ACHN (cell line): ENCODE data around the gene MPHOSPH8.
A peak's percentile ranks its signal among the peaks of the same experiment; 100 is the strongest.
"Not testable (repeated sequence)": the region's sequence is repeated elsewhere in the genome, so short reads cannot be mapped to it uniquely, and the experiment has no call there.

Experiments used
- DNase-seq: peaks from one replicate; pipeline ENCODE4 v3.0.0-alpha.2; 2015
- in situ Hi-C: cut with HindIII; loops from 2 replicates; pipeline ENCODE4 v1.10.0; 2017; ENCODE audit warnings: low sequenced_read_pairs, low pct_ligation_motif_present, low pct_unique_long_range_greater_than_20kb

MPHOSPH8 gene

DNA sequence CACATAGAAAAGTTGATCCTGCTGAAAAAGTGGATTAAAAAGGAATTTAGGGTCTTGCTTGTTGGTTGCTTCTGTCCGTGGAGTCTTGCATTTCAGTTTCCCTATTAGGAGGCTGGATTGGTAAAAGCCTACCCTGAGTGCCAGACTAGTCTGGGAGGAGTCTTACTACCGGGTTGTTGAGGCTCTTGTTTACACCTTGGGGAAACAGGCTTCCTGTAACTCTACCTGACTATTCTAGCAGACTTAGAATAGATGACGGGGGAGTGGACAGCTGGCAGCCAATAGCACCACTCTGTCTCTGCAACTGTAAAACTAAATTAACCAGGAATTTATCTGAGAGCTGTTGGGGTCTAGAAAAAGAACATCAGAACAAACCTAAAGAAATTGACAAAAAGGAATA, 11.3 kb upstream of the MPHOSPH8 start:
- in situ Hi-C loops = no loop called here
- no peak for DNase-seq

DNA sequence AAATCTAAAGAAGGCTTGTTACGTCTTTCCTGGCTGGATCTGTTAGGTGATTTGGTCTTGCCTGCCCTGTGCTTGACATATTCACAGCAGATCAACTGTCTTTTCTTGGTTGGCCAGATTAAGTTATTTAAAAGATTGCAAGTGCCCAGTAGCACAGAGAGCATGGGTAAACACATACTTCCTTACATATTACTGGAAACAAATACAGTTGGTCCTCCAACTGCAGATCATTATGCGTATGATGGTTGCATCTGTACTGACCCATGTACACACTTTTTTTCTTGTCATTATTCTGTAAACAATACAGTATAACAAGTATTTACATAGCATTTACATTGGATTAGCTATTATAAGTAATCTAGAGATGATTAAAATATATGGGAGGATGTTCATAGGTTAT, 9.2 kb upstream of the MPHOSPH8 start:
- in situ Hi-C loops = no loop called here
- no peak for DNase-seq

DNA sequence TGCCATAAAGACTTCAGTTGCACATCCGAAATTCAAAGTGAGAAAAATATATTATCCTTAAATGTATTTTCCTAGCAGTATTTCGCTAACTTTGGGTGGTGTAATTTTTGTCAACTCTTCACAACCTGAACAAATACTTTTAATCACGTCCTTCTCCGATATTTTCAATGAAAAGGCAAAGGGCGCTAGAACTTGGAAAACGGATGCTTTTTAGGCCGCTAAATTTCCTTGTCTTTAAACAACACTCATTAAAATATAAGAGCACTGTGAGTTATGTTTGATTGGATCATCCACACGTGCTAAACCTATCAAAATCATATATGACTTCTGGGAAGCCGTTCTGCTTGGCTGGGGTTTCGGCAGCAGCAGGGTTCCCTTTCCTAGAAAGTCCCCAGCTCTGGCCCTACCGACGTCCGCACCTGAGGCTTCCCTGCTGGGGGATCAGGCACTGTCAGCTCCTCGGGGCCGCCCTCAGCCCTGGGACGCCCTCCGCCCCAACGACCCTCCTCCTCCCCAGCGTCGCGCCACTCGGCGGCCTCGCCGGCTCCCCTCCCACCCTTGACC, 462 bp upstream of the MPHOSPH8 start:
- in situ Hi-C loops = no loop called here
- no peak for DNase-seq

DNA sequence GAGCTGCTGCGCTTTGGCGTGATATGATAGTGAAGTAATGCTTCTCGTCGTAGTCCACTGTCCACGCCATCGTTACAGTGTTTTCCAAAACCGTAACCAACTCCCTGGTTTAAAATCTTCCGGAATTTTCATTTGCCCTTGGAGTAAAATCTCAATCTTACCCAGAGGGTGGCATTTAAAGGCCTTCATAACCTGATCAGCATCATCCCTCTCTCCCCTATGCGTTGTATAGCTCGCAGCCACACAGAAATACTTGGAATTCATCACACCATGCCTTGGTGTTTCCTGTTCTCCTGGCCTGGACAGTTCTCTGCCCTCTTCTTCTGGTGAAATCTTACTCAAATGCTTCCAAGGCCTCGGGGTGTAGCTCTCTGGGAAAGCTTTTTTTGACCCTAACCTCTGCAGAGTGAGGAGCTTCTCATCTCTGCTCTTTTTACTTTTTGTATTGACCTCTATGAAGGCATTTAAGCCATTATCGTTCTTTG, 839 bp downstream of the MPHOSPH8 start:
- DNase-seq = peak; percentile 52
- in situ Hi-C loops = no loop called here

DNA sequence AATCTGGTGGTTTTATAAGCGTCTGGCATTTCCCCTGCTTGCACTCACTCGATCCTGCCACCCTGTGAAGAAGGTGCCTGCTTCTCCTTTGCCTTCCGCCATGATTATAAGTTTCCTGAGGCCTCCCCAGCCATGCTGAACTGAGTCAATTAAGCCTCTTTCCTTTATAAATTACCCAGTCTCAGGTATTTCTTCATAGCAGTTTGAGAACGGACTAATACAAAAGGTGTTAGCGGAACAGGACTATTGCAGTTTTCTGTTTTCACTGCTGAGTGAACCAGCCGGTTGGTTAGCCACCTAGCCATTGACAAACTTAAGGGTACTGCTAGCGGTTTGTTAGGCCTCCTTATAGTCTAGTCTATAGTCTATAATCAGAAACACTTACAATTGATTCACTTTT, 2.5 kb downstream of the MPHOSPH8 start:
- DNase-seq, in situ Hi-C loops: not testable (repeated sequence)

DNA sequence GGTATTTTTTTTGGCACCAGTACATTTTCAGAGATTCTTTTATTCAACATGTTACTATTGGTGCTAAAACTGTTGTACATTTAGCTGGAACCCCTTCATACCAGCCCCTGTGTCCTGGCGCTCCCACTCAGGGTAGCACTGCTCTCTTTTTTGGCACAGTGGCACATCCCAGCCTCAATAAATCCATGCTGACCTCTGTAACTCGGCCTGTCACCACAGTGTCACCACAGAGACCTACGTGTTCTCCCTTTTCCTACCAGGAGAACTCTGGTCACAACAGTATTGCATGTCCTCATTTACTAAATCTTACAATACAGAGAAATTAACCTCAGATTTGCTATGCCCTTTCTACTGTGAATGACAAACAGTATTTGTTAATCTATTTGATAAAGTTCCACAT, 10.2 kb downstream of the MPHOSPH8 start:
- no peak for DNase-seq
- in situ Hi-C loops = no loop called here

DNA sequence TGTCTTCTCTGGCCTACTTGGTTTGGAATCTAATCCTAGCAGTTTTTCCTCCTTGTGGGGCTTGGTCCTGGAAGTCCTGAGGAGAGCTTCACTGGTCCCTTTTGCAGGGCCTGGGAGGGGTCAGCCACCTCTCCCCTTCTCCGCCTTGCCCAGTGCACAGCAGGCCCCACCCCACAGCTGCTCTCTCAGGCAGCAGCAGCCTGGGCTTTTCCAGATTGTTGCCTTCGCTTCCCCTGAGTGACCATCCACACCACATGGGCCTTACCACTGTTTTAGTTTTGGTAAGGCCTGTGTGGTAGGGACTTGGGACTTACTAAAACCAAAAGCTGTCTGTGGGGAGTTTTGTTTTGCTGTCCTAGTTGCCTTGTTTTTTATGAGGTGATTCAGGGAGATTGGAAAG, 11.5 kb downstream of the MPHOSPH8 start:
- no peak for DNase-seq
- in situ Hi-C loops = no loop called here

DNA sequence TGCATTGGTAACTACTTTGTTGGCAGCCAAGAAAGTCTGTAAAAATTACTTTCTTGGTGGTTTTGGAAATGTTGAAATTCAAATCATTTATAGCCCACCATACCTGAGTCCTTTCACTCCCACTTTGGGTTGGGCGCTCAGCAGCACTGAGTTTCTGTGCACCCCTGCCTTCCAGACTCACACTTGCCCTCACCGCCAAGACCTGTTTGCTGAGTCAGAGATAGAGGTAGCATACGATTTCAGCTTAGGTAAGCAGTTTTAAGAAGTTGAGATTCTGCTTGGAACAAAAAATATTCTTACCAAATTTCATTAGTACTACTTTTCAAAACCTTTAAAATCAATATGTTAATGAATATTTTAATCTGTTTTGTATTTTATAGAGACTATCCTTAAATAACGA, 12.6 kb downstream of the MPHOSPH8 start:
- DNase-seq = no peak
- in situ Hi-C loops = no loop called here

DNA sequence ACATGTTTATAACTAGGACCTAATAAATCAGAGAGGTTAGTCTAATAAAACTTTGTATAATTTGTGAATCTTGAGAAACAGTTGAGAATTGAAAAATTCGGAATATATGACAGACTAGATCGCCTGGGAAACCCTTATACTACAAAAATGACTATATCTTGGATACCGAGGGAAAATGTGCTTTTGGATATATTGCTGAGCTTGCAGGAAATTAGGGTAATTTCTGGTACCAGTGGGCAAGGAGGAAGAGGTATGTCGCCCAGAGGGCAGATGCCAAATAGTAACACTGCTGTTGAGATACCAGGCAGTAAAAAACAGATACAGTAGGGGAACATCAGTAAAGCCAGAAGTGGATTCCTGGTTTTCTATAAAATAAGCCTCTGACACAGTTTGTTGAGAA, 17.3 kb downstream of the MPHOSPH8 start:
- no peak for DNase-seq
- in situ Hi-C loops = no loop called here

DNA sequence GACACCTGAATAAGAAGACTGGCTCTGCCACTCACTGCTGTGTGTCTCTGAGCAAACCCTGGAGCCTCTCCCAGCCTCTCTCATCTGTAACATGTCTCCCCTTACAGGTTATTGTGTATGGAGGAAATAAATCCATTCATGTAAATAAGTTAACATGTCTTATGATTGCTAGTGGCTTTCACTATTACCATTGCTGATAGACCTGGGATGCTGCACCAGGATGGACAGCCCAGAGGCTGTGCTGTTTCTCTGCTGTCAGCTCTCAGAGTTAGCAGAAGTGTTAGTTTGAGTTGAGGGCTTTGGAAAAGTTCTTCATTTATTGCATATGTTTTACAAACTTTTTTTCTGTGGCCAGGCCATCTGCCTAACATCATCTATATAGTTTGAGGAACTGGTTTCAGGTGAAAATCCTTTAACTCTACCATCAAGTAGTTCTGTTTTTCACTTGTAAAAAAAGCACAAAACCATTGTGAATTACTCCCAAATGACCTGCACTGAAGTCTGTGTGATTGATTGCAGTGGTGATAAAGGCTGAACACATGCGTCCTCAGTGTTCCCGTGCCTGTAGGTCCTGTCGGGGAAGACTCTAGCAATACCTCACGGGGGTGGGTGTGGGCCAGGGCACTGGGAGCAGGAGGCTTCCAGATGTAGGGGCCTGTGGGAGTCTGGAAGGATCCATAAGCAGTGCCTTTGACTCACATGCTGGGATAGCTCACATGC, 24.6 kb downstream of the MPHOSPH8 start:
- no peak for DNase-seq
- in situ Hi-C loops = no loop called here

DNA sequence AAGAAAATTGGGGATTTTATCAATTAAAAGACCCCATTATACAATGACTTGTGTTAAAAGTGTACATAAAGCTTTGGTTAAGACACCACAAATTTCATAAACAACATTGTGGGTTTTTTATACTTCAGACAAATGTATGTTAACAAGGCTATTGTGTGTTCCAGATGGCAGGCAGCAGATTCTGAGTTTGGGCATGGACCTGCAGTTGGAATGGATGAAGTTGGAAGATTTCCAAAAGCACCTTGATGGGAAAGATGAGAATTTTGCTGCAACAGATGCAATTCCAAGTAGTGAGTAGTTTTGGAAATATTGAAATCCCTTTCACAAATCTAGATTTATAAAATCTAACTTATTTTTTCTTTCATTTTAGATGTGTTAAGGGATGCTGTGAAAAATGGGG, 25.4 kb downstream of the MPHOSPH8 start:
- in situ Hi-C loops = no loop called here
- no peak for DNase-seq

DNA sequence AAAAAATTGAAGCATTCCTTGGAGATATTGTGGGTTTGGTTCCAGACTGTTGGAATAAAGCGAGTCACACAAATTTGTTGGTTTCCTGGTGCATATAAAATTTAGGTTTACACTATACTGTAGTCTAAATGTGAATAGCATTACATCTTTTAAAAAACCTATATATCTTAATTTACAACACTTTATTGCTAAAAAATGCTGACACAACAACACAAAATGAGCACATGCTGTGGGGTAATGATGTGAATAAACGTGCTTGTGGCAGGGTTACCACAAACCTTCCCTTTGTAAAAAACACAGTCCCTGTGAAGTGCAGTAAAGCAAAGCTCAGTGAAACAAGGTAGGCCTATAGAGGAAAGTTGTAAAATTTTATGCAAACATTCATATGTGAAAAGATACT, 27.7 kb downstream of the MPHOSPH8 start:
- no peak for DNase-seq
- in situ Hi-C loops = no loop called here

DNA sequence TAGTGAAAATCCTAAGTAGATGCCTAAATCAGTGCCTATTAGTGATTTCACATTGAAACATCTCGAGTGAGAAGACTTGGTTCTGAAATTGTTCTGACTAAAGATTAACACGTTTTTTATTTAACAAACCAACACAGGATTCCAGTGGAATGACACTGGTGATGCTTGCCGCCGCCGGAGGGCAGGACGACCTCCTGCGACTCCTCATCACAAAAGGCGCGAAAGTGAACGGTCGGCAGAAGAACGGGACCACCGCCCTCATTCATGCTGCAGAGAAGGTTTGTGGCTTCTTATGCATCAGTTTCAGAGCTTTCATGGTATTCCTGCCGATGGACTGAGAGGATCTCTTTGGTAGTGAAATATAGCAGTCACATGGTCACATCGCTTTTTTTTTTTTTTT, 28.1 kb downstream of the MPHOSPH8 start:
- in situ Hi-C loops = no loop called here
- DNase-seq = no peak

DNA sequence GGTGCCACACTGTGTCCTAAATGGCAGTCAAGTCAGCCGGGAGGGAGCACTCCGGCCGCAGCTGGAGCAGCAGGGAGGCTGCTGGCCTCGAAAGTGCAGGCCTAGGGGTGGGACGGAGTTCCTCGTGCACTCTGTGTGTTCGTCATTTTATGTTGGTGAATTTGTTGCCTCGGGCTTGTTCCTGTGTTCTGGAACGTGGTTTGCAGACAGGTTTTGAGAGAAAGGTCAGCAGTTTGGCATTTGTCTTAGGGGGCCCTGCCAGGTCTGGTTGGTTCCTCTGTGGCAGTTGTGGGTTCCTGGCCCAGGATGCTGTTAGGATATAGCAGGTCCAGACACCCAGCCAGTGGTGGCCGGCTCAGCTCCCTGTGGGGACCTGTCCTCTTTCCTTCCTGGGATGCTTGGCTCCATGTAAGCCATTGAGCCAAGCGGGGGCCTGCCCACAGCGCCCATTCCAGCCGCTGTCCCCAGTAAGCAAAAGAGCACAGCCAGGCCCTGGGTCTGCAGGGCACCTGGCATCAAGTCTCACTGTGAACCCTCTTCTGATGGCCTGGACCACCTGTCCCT, 30.0 kb downstream of the MPHOSPH8 start:
- no peak for DNase-seq
- in situ Hi-C loops = no loop called here

DNA sequence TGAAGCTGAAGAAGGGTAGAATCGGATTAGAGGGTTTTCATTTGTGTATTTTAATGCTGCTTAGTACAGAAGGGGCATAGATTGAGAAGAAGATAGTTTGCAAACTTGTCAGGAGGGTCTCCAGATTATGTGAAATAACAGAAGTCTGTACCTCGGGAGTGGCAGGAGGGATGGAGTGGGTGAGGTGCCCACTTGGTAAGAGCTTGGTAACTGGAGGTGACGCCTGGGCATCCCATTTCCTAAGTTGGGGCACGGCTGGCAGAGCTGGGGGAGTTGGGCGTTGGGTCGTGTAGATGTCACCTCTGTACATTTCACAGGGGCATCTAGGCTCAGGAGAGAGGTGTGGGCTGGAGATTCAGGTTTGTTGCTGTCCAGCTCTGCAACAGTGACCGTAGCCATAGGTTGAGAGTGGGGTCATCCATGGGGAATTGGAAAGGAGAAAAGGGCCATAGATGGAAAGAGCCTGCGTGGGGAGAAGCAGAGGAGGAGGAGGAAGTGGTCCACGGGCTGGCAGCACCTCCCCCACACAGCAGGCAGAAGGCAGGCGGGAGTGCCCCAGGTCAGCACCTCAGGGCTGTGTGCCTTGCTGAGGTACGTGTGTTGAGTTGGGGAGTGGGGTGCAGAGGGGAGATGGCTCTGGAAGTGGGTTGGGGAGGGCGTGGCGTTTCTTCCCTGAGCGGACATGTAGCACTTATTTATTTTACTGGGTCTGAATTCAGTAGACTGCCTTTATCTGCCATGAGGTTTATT, 31.2 kb downstream of the MPHOSPH8 start:
- DNase-seq = no peak
- in situ Hi-C loops = no loop called here

DNA sequence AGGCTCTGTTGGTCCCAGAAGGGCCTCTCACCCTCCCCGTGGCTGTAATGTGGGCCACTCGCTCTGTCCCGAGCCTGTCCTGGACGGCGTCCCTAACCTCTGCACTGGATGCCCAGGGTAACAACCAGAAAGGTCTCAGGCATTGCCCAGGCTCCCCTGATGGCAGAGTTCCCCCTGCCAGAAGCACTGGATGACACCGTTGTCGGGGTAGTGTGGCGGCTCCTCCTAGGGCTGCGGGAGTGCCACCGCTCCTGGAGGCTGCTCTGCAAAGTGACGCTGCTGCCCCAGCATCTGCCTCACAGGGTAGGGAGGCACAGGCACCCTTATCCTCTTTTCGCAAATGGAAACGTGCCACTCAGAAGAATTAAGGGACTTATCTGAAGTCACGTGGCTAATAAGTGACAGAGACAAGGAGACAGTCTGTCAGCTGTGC, 32.0 kb downstream of the MPHOSPH8 start:
- no peak for DNase-seq
- in situ Hi-C loops = no loop called here

DNA sequence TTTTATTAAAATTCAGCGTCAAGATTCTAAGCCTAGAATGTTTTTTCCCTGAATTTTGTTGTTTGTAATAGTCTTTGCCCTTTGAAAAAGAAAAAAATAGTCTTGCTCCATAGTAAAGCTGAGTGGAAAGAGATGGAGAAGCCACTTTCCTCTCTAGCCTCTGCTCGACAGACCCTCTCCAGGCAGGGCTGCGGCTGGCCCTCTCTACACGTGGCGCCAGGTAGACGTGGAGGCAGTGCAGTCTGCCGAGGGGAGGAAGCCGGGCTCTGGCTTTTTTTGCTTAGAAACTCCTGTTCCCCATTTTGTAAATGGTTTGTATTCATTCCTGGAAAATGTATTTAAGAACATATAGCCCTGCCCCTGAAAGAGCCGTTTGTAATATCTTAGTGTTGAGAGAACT, 35.3 kb downstream of the MPHOSPH8 start:
- in situ Hi-C loops = no loop called here
- DNase-seq = no peak

DNA sequence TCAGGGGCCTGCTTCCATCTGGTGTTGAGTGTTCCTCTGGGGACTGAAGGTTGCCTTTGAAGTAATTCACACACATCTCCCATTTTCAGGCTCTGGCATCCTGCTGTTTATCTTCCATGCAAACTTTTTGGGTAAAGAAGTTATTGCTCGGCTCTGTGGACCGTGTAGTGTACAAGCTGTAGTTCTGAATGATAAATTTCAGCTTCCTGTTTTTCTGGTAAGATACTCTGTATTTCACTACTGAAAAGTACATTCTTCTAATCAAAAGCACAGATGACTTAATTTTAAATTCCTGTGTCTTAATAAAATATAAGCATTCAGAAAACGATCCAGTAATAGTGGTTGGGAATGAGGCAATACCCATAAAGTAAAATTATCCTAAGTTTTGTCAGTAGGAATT, 36.7 kb downstream of the MPHOSPH8 start:
- in situ Hi-C loops = no loop called here
- no peak for DNase-seq

DNA sequence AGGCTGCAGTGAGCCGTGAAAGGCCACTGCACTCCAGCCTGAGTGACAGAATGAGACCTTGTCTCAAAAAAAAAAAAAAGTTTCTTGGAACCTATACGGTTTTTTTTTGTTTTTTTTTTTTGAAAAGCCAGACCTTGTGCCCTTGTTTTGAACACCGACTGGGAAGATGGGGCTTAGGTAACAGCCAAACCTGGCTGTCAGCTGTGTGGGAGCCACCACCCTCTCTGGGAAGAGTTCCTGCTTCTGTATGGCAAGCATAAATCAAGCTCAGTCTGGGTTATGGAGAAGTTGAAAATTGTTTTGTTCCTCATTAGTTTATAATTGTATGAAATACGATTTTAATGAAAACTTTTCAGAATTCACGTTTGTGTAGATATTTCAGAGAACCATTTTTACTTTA, 39.5 kb downstream of the MPHOSPH8 start:
- DNase-seq = no peak
- in situ Hi-C loops = no loop called here
